GM12801 (cell line): ENCODE data around the gene GABRQ.

Experiments used
- CTCF ChIP-seq: IDR thresholded peaks from one replicate; pipeline ENCODE4 v1.5.1; 2011; ENCODE audit warnings: control low read depth; ENCODE audit not compliant: insufficient read length; ENCODE audit errors: extremely low read depth

The GABRQ gene

DNA sequence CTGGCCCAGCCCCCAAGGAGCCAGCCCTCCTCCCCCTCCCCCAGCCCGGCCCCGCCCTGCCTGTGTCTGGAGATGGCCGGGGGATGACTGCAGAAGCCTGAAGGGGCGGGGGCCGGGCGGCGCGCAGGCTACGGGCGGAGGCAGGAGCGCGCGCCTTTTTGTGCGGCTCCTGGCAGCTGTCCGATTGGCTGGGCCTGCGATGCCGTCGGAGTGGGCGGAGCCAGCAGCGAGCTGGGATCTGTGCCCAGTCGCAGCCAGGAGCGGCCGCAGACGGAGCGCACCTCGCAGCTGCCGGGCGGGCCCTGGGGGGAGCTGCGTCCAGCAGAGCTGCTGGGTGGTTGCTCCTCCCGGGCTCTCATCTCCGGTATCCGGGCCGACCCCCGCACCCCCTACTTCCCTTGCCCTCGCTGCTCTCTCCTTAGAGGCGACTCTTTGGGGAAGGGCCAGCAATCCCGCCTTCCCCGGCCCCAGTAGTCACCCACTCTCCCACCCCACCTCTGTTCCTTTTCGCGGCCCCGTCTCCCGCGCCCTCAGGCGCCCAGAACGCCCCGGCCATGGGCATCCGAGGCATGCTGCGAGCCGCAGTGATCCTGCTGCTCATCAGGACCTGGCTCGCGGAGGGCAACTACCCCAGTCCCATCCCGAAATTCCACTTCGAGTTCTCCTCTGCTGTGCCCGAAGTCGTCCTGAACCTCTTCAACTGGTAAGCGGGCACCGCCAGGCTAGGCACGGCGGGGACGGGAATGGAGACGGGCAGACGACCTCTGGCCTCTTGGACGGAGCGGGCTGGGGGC, at the start of gene GABRQ:
TSS of gene GABRQ (plus strand) at position 247 of the 794 bp plus-strand sequence. CDS start at position 555, 308 bp downstream.
- no peak for TF ChIP-seq CTCF

DNA sequence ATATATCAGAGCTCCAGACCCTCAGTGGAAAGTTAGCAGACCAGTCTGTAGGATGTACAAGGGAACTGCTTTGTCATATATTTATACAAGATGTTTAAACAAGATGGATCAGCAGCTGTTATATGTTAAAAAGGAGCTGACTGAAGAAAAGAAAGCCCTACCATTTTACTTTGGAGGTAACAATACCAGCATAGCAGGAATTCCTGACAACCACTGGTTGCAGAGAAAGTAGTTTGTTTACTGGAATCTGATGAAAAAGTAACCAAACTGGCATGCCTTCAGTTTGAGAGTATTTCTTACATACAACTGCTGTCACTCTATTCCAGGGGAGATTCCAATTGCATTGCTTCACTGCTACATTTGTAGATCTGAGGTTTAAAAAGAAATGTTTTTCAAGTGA, 49.5 kb upstream of the GABRQ start:
- TF ChIP-seq CTCF: no peak

DNA sequence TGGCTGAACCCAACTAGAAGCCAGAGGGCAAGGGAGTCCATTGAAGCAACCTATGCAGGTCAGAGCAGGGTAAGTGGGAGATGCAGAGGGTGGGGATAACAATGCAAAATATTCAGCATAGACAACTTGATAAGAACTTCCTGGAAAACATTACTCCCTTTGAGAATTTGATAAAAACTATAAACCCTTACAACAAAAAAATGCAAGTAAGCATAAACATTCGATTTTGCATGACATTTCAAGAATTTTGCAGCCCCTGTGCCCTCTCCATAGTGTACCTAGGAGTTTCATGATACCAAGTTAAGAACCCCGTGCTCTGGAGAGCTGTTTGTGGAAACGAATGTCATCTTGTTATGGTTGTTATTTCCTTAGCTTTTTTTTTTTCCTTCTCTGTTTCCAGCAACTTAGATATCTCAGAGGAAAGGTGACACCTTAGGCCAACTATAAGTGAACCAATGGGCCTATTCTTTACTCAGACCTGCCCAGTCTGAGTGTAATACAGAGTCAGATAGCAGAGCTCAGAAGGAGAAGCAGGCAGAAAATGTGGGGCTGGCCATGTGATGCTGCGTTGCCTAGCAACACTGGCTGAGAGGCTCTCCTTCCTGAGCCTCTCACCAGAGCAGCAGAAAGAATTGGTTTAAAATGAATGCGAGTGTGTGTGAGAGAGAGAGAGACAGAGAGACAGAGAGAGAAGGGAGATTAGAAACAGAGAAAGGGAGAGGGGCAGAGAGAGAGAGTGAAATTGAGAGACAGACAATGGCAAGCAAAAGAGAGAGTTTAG, 36.7 kb upstream of the GABRQ start:
- TF ChIP-seq CTCF: no peak

DNA sequence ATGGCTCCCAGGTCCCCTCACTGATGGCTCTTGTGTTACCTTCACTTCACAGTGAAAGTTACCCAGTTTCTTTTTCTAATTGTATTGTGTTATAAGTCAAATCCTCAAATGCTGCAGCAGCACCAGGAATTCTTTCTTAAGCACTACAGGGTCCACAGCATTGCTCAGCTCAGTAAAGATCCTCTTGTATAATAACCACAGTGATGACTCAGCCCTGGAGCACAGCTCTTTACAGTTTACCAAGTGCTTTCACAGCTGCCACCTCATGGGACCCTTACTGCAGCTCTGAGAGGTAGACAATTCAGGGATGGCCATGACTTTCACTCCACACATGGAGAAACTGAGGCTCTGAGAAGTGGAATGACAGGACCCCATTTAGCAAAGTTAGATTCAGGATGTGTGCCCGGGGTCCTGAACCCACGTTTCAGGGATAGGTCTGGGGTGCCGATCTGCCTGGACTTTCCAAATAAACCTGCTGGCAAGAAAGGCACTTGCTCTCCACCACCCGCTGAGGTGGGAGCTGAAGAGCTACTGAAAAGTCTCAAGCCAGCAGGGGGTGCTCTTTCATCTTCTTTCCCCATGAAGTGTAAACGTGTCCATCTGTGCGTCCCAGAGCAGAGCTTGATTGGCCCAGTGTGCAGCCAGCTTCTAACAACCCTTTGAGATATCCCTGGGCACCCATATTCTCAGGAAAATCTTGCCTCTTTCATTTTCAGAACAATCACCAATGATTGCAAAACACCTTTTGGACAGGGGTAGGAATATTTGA, 35.7 kb upstream of the GABRQ start:
- TF ChIP-seq CTCF: no peak

- TF ChIP-seq CTCF: no peak
Observed at GRCh38 chrX:152614791-152615190, 22.9 kb upstream of the GABRQ start.

DNA sequence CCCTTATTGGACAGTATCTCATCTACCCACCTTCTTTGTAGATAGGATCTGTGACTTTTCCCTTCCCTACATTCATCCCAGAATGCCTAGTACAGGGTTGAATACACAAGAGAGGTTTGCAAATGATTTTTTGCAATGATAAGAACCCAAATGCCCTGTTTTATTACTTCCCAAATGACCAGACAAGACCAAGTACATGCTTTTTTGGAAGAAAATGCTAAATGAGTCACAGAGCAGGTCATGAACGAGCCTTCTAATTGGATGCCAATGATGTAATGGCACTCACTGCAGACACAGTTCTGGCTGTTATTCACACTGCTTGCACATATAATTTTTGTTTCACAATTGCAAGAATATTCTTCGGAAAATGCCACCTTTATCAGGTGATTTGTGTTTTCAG, 17.8 kb upstream of the GABRQ start:
- no peak for TF ChIP-seq CTCF
